COLO668 (cell line): ENCODE measurements around the gene SCYGR2.
"Not testable (repeated sequence)": the region's sequence is repeated elsewhere in the genome, so short reads cannot be mapped to it uniquely, and the experiment has no call there.

ENCODE experiments used
- DNase-seq: peaks from one replicate; lab custom pipeline; 2025; ENCODE audit not compliant: unreplicated experiment; lab: John Stamatoyannopoulos, UW

SCYGR2 gene

GRCh38 chr2:227598835-227599503, at the start of gene SCYGR2:
TSS of gene SCYGR2 (plus strand) at chr2:227598893. CDS start at chr2:227598893, 0 bp downstream.
- DNase-seq = not testable (repeated sequence)

GRCh38 chr2:227551836-227552235, 46.9 kb upstream of the SCYGR2 start:
- no peak for DNase-seq

GRCh38 chr2:227562581-227562980, 36.1 kb upstream of the SCYGR2 start:
- no peak for DNase-seq

- no peak for DNase-seq
These were observed 33.6 kb upstream of the SCYGR2 start for GRCh38 chr2:227565080-227565479.

GRCh38 chr2:227566012-227566411, 32.7 kb upstream of the SCYGR2 start:
- DNase-seq = no peak

GRCh38 chr2:227568852-227569169, 29.9 kb upstream of the SCYGR2 start:
- no peak for DNase-seq

GRCh38 chr2:227570615-227571014, 28.1 kb upstream of the SCYGR2 start:
- DNase-seq = no peak

- DNase-seq = no peak
These were observed 22.6 kb upstream of the SCYGR2 start for GRCh38 chr2:227576110-227576509.

GRCh38 chr2:227576812-227577211, 21.9 kb upstream of the SCYGR2 start:
- DNase-seq = no peak

- no peak for DNase-seq
These were observed 21.1 kb upstream of the SCYGR2 start for GRCh38 chr2:227577555-227577954.

GRCh38 chr2:227578642-227579041, 20.1 kb upstream of the SCYGR2 start:
- DNase-seq = no peak

GRCh38 chr2:227579791-227580190, 18.9 kb upstream of the SCYGR2 start:
- DNase-seq = no peak

GRCh38 chr2:227582369-227582768, 16.3 kb upstream of the SCYGR2 start:
- DNase-seq = no peak

- DNase-seq = no peak
These were observed 5.9 kb upstream of the SCYGR2 start for GRCh38 chr2:227592694-227593387.

- no peak for DNase-seq
These were observed 2.9 kb upstream of the SCYGR2 start for GRCh38 chr2:227595797-227596196.

GRCh38 chr2:227597036-227597435, 1.7 kb upstream of the SCYGR2 start:
- DNase-seq = no peak

GRCh38 chr2:227597998-227598397, 695 bp upstream of the SCYGR2 start:
- DNase-seq = no peak

GRCh38 chr2:227602358-227602757, 3.7 kb downstream of the SCYGR2 start:
- DNase-seq = no peak

GRCh38 chr2:227606476-227606875, 7.8 kb downstream of the SCYGR2 start:
- no peak for DNase-seq

GRCh38 chr2:227607941-227608340, 9.2 kb downstream of the SCYGR2 start:
- no peak for DNase-seq

- DNase-seq = peak; percentile 58
These were observed 10.1 kb downstream of the SCYGR2 start for GRCh38 chr2:227608561-227609338.

GRCh38 chr2:227610123-227610522, 11.4 kb downstream of the SCYGR2 start:
- DNase-seq = no peak
